Neural cell (in vitro differentiated cells): Measurements from ENCODE around the gene SLC1A2. TPM values are rescaled to one million over a fixed set of nuclear protein-coding genes. Genes with fewer than 3 reads are reported as not detected.

Experiments
- H2AFZ ChIP-seq: fragments of 200-600, 300-800 bp; sonication (generic), shearing (Covaris generic); 2 replicates; pipeline ENCODE4 v1.6.0; 2014; ENCODE audit warnings: low read depth, mild to moderate bottlenecking, antibody characterized with exemption, low read length, moderate library complexity
- H3F3A ChIP-seq: fragments of 200-600 bp; shearing (Covaris generic); 2 replicates; pipeline ENCODE4 v1.6.1; 2016; ENCODE audit warnings: mild to moderate bottlenecking, moderate library complexity, mixed read lengths, antibody characterized with exemption, low read length; ENCODE audit not compliant: insufficient read depth, poor library complexity, severe bottlenecking
- H3K27ac ChIP-seq: fragments of 200-600, 300-800 bp; sonication (generic), shearing (Covaris generic); 2 replicates; pipeline ENCODE4 v1.5.1; 2014; ENCODE audit warnings: mild to moderate bottlenecking, low read length, moderate library complexity
- H3K27me3 ChIP-seq: fragments of 300-800, 200-600 bp; sonication (generic), shearing (Covaris generic); 2 replicates; pipeline ENCODE4 v1.6.0; 2014; ENCODE audit warnings: mild to moderate bottlenecking, low read depth, low read length, moderate library complexity; ENCODE audit not compliant: insufficient read depth
- H3K36me3 ChIP-seq: fragments of 300-800, 200-600 bp; sonication (generic), shearing (Covaris generic); 2 replicates; pipeline ENCODE4 v1.5.1; 2014; ENCODE audit warnings: mild to moderate bottlenecking, antibody characterized with exemption, low read length, moderate library complexity; ENCODE audit not compliant: insufficient read depth
- H3K4me2 ChIP-seq: fragments of 300-800, 200-600 bp; sonication (generic), shearing (Covaris generic); 2 replicates; pipeline ENCODE4 v1.6.0; 2014; ENCODE audit warnings: mild to moderate bottlenecking, low read length
- H3K4me3 ChIP-seq: fragments of 300-800, 200-600 bp; sonication (generic), shearing (Covaris generic); 2 replicates; pipeline ENCODE4 v1.5.1; 2014; ENCODE audit warnings: mild to moderate bottlenecking, low read length, moderate library complexity
- H3K79me2 ChIP-seq: fragments of 200-600 bp; shearing (Covaris generic); replicated peaks from 2 replicates; pipeline ENCODE4 v1.6.0; 2014; ENCODE audit warnings: mild to moderate bottlenecking, low read length, moderate library complexity; ENCODE audit not compliant: insufficient read depth
- H3K9ac ChIP-seq: fragments of 300-800, 200-600 bp; sonication (generic), shearing (Covaris generic); 2 replicates; pipeline ENCODE4 v1.6.1; 2016; ENCODE audit warnings: mild to moderate bottlenecking, low read length, mixed read lengths
- H3K9me2 ChIP-seq: fragments of 200-600 bp; shearing (Covaris generic); 2 replicates; pipeline ENCODE4 v1.6.1; 2016; ENCODE audit warnings: mild to moderate bottlenecking, low read length, mixed read lengths; ENCODE audit not compliant: insufficient read depth
- H3K9me3 ChIP-seq: fragments of 200-600, 300-800 bp; sonication (generic), shearing (Covaris generic); 2 replicates; pipeline ENCODE4 v1.6.1; 2016; ENCODE audit warnings: mild to moderate bottlenecking, mixed run types, low read length, moderate library complexity, mixed read lengths
- H4K20me1 ChIP-seq: fragments of 200-600 bp; shearing (Covaris generic); 2 replicates; pipeline ENCODE4 v1.6.1; 2016; ENCODE audit warnings: mild to moderate bottlenecking, mixed run types; ENCODE audit not compliant: insufficient read depth
- EP300 ChIP-seq: fragments of 450-650 bp; conservative IDR thresholded peaks from 2 replicates; pipeline ENCODE4 v1.6.1; 2014; ENCODE audit warnings: antibody characterized with exemption, mild to moderate bottlenecking, moderate library complexity; ENCODE audit not compliant: poor library complexity, severe bottlenecking
- EZH2 ChIP-seq: fragments of 200-600, 300-800 bp; shearing (Covaris generic), sonication (generic); IDR thresholded peaks from 2 replicates; pipeline ENCODE4 v1.6.1; 2014; ENCODE audit warnings: antibody characterized with exemption, low read length, borderline replicate concordance, mild to moderate bottlenecking; ENCODE audit not compliant: insufficient read depth, poor library complexity, severe bottlenecking
- MXI1 ChIP-seq: fragments of 450-650 bp; conservative IDR thresholded peaks from 2 replicates; pipeline ENCODE4 v1.6.1; 2014; ENCODE audit warnings: antibody characterized with exemption, mild to moderate bottlenecking; ENCODE audit not compliant: poor library complexity, severe bottlenecking
- POLR2AphosphoS5 ChIP-seq: IDR thresholded peaks from 2 replicates; pipeline ENCODE4 v1.6.1; 2012
- RAD21 ChIP-seq: fragments of 450-650 bp; conservative IDR thresholded peaks from 2 replicates; pipeline ENCODE4 v1.6.1; 2014; ENCODE audit warnings: antibody characterized with exemption, mild to moderate bottlenecking, moderate library complexity
- SMC3 ChIP-seq: fragments of 450-650 bp; conservative IDR thresholded peaks from 2 replicates; pipeline ENCODE4 v1.6.1; 2014; ENCODE audit warnings: antibody characterized with exemption, mild to moderate bottlenecking, moderate library complexity; ENCODE audit not compliant: poor library complexity
- TAF1 ChIP-seq: IDR thresholded peaks from 2 replicates; pipeline ENCODE4 v1.6.1; 2012; ENCODE audit warnings: low read depth
- polyA plus RNA-seq: library from polyadenylated mRNA; depleted of rRNA; stranded (reverse); fragments of >200 nt; gene quantifications from 2 replicates; pipeline ENCODE4 v1.2.3, GENCODE V29; 2014
- TF ChIP-seq, protein P1 (sequence below): fragments of 450-650 bp; IDR thresholded peaks from 2 replicates; pipeline ENCODE4 v1.5.1; 2014; ENCODE audit warnings: antibody characterized with exemption, mild to moderate bottlenecking, moderate library complexity; ENCODE audit not compliant: poor library complexity, severe bottlenecking
- TF ChIP-seq, protein P2 (sequence below): IDR thresholded peaks from 2 replicates; pipeline ENCODE4 v1.6.1; 2012; ENCODE audit warnings: borderline replicate concordance

Gene SLC1A2
- polyA plus RNA-seq, 1 donor from 2014 or later: 134 TPM

DNA sequence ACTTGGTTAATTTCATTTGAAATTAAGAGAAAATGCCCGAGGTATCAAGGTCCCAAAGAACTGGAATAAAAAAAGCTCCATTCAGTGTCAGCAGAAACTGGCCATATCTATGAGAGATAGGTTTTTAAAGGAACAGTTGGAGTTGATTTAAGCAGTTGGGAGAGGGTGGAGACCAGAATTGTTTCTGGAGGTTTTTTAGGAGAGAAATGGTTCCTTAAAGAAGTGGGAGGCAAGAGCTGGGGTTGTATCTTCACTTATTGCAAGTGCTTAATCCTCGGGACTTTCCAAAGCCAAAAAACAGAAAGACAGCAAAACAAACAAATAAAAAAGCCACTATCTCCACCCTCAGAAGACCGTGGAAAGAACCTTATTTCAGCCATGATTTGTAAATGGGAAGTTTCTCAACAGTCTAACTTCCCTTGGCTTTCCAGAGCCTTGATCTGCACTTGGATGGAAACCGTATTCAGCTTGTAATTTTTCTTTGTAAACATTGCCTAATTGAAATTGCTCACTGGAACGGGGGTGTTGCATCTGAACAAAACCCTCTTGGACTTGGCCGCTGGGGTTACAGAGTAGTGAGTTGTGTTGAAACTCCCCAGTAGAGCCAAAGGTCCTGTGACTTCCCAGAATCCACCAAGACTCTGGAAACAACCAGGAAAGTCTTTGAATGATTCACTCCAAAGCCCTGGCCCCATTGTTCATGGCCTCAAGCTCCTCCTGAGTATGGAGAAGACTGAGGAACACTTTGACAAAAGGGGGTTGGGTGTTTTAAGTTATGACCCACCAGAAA is 115.6 kb downstream of the SLC1A2 start:
- H3K27ac ChIP-seq: no peak overlapping the region
- H3F3A ChIP-seq: no peaks in the 10 kb centered on the region
- no peaks in the 10 kb centered on the region for H3K9me3 ChIP-seq
- no peak overlapping the region for H3K9ac ChIP-seq
- no peaks in the 10 kb centered on the region for H3K27me3 ChIP-seq
- no peak overlapping the region for H3K4me3 ChIP-seq
- H4K20me1 ChIP-seq: no peaks in the 10 kb centered on the region
- H3K79me2 ChIP-seq: no peaks in the 10 kb centered on the region
- H3K9me2 ChIP-seq: no peaks in the 10 kb centered on the region
- TF ChIP-seq, protein P1, sequence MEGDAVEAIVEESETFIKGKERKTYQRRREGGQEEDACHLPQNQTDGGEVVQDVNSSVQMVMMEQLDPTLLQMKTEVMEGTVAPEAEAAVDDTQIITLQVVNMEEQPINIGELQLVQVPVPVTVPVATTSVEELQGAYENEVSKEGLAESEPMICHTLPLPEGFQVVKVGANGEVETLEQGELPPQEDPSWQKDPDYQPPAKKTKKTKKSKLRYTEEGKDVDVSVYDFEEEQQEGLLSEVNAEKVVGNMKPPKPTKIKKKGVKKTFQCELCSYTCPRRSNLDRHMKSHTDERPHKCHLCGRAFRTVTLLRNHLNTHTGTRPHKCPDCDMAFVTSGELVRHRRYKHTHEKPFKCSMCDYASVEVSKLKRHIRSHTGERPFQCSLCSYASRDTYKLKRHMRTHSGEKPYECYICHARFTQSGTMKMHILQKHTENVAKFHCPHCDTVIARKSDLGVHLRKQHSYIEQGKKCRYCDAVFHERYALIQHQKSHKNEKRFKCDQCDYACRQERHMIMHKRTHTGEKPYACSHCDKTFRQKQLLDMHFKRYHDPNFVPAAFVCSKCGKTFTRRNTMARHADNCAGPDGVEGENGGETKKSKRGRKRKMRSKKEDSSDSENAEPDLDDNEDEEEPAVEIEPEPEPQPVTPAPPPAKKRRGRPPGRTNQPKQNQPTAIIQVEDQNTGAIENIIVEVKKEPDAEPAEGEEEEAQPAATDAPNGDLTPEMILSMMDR: no peak
- no peak for TF ChIP-seq RAD21
- TF ChIP-seq SMC3: no peak
- no peak for TF ChIP-seq EP300
- no peak for TF ChIP-seq POLR2AphosphoS5
- TF ChIP-seq EZH2: no peak
- no peak for TF ChIP-seq TAF1
- TF ChIP-seq MXI1: no peak
- TF ChIP-seq, protein P2, sequence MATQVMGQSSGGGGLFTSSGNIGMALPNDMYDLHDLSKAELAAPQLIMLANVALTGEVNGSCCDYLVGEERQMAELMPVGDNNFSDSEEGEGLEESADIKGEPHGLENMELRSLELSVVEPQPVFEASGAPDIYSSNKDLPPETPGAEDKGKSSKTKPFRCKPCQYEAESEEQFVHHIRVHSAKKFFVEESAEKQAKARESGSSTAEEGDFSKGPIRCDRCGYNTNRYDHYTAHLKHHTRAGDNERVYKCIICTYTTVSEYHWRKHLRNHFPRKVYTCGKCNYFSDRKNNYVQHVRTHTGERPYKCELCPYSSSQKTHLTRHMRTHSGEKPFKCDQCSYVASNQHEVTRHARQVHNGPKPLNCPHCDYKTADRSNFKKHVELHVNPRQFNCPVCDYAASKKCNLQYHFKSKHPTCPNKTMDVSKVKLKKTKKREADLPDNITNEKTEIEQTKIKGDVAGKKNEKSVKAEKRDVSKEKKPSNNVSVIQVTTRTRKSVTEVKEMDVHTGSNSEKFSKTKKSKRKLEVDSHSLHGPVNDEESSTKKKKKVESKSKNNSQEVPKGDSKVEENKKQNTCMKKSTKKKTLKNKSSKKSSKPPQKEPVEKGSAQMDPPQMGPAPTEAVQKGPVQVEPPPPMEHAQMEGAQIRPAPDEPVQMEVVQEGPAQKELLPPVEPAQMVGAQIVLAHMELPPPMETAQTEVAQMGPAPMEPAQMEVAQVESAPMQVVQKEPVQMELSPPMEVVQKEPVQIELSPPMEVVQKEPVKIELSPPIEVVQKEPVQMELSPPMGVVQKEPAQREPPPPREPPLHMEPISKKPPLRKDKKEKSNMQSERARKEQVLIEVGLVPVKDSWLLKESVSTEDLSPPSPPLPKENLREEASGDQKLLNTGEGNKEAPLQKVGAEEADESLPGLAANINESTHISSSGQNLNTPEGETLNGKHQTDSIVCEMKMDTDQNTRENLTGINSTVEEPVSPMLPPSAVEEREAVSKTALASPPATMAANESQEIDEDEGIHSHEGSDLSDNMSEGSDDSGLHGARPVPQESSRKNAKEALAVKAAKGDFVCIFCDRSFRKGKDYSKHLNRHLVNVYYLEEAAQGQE: no peak
- H3K4me2 ChIP-seq: no peak overlapping the region
- peaks cover 5% of the 10 kb centered on the region for H3K36me3 ChIP-seq
- no peak overlapping the region for H2AFZ ChIP-seq

DNA sequence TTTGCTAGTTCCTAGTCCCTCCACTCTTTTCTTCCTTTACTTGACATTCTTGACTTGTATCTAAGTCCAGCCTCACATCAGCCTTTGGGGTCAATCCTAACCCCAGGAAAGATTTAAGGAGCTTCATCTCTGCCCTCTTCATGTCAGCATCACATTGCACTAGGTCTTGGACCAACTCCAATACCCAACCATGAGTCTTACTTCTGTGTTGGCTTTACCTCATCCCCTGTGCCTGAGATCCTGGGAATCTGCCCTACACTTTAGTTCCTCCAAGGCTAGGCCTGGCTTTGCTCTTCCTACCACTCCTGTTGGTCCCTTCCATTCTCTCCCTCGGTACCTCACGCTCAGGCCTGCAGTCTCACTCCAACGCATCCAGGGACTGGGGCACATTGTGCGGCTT is 117.0 kb downstream of the SLC1A2 start:
- H2AFZ ChIP-seq: no peak overlapping the region
- H3K9me2 ChIP-seq: no peaks in the 10 kb centered on the region
- H3K27me3 ChIP-seq: no peaks in the 10 kb centered on the region
- H3K36me3 ChIP-seq: peaks cover 10% of the 10 kb centered on the region
- no peak overlapping the region for H3K4me2 ChIP-seq
- no peaks in the 10 kb centered on the region for H4K20me1 ChIP-seq
- H3K9ac ChIP-seq: no peak overlapping the region
- no peak overlapping the region for H3K4me3 ChIP-seq
- TF ChIP-seq MXI1: no peak
- no peak for TF ChIP-seq EP300
- no peak for TF ChIP-seq EZH2
- TF ChIP-seq, protein P1: no peak
- no peak for TF ChIP-seq SMC3
- no peak for TF ChIP-seq TAF1
- TF ChIP-seq, protein P2: no peak
- TF ChIP-seq POLR2AphosphoS5: no peak
- TF ChIP-seq RAD21: no peak
- no peaks in the 10 kb centered on the region for H3K79me2 ChIP-seq
- H3F3A ChIP-seq: no peaks in the 10 kb centered on the region
- no peaks in the 10 kb centered on the region for H3K9me3 ChIP-seq
- H3K27ac ChIP-seq: no peak overlapping the region
